ENCODE results near the gene OR1D5.

OR1D5 gene

GRCh38 chr17:3020381-3020780 is 43.0 kb downstream of the OR1D5 start:
- TF ChIP-seq GATA2 (IDR thresholded peaks at IDR 0.05; ENCODE audit: low read depth, low read length) = no peak
- TF ChIP-seq GATA3 (IDR thresholded peaks at IDR 0.05; ENCODE audit: low read depth, low read length) = no peak

- TF ChIP-seq GATA2 (IDR thresholded peaks at IDR 0.05; ENCODE audit: low read depth, low read length) (no peak), GATA3 (IDR thresholded peaks at IDR 0.05; ENCODE audit: low read depth, low read length) (no peak)
Measured at GRCh38 chr17:3019761-3020160, 43.6 kb downstream of the OR1D5 start.

- TF ChIP-seq GATA3 (IDR thresholded peaks at IDR 0.05; ENCODE audit: low read depth, low read length) (no peak), GATA2 (IDR thresholded peaks at IDR 0.05; ENCODE audit: low read depth, low read length) (no peak)
Measured at GRCh38 chr17:3017936-3018335, 45.5 kb downstream of the OR1D5 start.

- TF ChIP-seq GATA2 (IDR thresholded peaks at IDR 0.05; ENCODE audit: low read depth, low read length) (no peak), GATA3 (IDR thresholded peaks at IDR 0.05; ENCODE audit: low read depth, low read length) (no peak)
Measured at GRCh38 chr17:3015890-3016289, 47.5 kb downstream of the OR1D5 start.

- no peak for TF ChIP-seq GATA3 (IDR thresholded peaks at IDR 0.05; ENCODE audit: low read depth, low read length)
- TF ChIP-seq GATA2 (IDR thresholded peaks at IDR 0.05; ENCODE audit: low read depth, low read length) = no peak
Measured at GRCh38 chr17:3012926-3013581, 50.4 kb downstream of the OR1D5 start.

Measured in SH-SY5Y (cell line).